ENCODE measurements around the gene ZNF837.

The ZNF837 gene

DNA sequence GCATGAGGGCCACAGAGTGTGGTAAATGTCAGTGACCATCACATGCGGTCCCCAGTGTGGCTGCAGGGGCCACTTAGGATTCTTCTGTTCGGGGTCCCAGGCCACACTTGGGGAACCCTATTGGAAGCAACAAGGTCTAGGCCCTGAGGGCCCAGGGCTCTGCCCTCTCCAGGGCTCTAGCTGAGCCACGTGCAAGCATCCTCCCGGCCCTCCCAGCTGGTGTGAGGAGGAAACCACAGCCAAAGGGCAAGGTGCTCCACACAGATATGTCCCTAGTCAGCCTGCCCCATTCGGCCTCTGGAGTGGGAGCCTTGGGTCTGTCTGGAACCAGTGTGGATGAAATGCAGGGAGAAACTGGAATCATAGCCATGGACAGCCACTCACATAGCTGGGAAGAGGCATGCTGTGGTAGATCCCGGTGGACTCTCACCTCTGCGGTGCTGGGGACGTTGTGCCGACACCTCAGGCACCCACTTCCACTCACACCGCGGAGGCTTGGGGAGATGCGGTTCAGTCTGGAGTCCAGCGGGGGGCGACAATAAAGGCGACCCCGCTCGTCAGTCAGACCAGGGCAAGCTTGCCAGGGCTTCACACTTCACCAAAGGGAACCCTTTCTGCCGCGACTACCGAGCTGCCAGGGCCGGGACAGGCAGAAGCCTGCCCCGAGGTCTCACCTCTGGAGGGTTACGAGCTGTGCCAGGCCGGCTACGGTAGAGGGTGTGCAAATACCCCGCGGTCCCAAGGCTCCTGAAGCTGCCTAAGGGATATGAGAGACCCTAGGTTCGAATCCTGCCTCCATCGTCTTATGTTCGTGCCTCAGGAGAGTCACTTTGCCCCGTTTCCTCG, 14.0 kb downstream of the ZNF837 start:
- no peak overlapping the region for H3K4me3 Mint-ChIP-seq
- DNase-seq (no peak), ATAC-seq (no peak)
- H3K27ac Mint-ChIP-seq = no peak overlapping the region
- H3K27me3 Mint-ChIP-seq = no peaks in the 10 kb centered on the region
- H3K4me1 Mint-ChIP-seq = peaks cover 9% of the 10 kb centered on the region
- no peaks in the 10 kb centered on the region for H3K9me3 Mint-ChIP-seq
- peaks cover 3% of the 10 kb centered on the region for H3K36me3 Mint-ChIP-seq (ENCODE audit: low read depth)

DNA sequence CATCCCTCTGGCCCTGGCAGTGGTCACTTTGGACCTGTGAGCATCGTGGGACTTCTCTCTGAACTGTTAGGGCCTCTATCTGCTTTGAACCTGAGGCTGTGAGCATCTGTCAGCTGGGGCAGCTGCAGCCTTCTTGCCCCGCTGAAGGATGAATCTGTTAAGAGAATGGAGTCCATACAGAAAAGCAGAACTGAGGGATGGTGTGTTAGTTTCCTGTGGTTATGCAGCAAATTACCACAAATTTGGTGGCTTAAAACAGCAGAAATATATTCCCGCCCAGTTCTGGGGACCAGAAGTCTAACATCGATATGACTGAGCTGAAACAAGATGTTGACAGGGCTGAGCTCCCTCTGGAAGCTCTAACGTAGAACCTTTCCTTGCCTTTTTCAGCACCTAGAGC, 16.7 kb downstream of the ZNF837 start:
- peaks cover 18% of the 10 kb centered on the region for H3K4me1 Mint-ChIP-seq
- no peaks in the 10 kb centered on the region for H3K27me3 Mint-ChIP-seq
- peak overlapping the region; percentile 32 for H3K4me3 Mint-ChIP-seq
- DNase-seq (no peak), ATAC-seq (no peak)
- no peaks in the 10 kb centered on the region for H3K9me3 Mint-ChIP-seq
- peaks cover 3% of the 10 kb centered on the region for H3K36me3 Mint-ChIP-seq (ENCODE audit: low read depth)
- no peak overlapping the region for H3K27ac Mint-ChIP-seq

DNA sequence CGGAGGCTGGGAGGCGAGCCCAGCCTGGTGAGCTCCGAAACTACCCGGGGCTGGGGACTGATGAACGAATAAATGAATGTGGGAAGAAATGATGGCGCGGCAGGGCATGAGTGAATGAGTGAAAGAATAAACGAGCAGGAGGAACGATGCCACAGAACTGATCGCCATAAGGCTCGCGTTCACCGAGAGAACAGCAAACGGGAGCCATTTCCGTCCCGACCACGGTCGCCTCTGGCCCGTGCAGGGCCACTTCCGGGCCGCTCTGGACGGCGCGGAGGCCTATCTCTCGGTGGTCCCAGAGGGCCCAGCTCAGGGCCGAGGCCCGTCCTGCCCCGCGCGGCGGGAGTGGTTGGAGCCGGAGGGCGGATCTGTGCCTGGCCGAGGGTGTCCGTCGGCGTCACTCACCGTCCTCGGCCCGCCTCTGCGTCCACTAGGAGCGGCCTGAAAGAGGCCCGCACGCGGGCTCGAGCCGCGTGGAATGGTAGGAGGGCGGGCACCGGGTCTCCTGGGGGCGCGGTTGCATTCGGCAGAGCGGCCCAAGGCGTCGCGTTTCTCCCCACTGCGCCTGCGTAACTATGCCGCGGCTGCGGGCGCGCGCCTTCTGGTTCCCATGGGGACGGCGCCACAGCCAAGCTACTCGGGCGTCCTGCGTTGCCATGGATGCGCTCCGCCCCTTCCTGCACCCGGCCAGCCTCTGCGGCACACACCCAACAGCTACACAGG, 18.4 kb downstream of the ZNF837 start, which contains the start of gene ZNF497:
Gene ZNF497 (minus strand): TSS at position 480 of the 723 bp plus-strand sequence. CDS start 5,116 bp downstream, outside the sequence.
- ATAC-seq (peak; percentile 94), DNase-seq (peak; percentile 98)
- H3K36me3 Mint-ChIP-seq (ENCODE audit: low read depth) = peaks cover 3% of the 10 kb centered on the region
- no peaks in the 10 kb centered on the region for H3K9me3 Mint-ChIP-seq
- H3K27me3 Mint-ChIP-seq = no peaks in the 10 kb centered on the region
- H3K4me1 Mint-ChIP-seq = peaks cover 18% of the 10 kb centered on the region
- H3K27ac Mint-ChIP-seq = peak within 1 kb of the TSS; percentile 99
- H3K4me3 Mint-ChIP-seq = peak within 1 kb of the TSS; percentile 97

DNA sequence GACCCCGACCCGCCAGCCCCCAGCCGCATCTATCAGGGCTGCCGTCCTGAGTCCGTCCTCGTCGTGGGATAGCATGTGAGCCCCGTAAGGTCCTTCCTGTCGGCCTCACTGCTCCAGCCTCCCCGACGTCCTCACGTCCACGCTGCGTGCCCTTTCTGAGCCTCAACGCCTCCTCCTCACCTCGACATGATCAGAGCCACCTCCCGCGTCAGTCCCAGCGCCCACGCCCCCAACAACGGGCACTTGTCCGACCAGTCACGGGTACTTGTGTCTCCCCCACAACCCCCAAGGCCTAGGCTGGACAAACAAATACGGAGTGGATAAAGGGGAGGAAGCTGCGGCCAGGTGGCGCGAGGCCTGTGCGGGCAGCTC, 18.9 kb downstream of the ZNF837 start:
- H3K27ac Mint-ChIP-seq = peak overlapping the region; percentile 99
- DNase-seq = peak; percentile 73
- H3K4me1 Mint-ChIP-seq = peaks cover 20% of the 10 kb centered on the region
- peaks cover 2% of the 10 kb centered on the region for H3K36me3 Mint-ChIP-seq (ENCODE audit: low read depth)
- H3K4me3 Mint-ChIP-seq = peak overlapping the region; percentile 97
- H3K9me3 Mint-ChIP-seq = no peaks in the 10 kb centered on the region
- peak; percentile 41 for ATAC-seq
- H3K27me3 Mint-ChIP-seq = no peaks in the 10 kb centered on the region

DNA sequence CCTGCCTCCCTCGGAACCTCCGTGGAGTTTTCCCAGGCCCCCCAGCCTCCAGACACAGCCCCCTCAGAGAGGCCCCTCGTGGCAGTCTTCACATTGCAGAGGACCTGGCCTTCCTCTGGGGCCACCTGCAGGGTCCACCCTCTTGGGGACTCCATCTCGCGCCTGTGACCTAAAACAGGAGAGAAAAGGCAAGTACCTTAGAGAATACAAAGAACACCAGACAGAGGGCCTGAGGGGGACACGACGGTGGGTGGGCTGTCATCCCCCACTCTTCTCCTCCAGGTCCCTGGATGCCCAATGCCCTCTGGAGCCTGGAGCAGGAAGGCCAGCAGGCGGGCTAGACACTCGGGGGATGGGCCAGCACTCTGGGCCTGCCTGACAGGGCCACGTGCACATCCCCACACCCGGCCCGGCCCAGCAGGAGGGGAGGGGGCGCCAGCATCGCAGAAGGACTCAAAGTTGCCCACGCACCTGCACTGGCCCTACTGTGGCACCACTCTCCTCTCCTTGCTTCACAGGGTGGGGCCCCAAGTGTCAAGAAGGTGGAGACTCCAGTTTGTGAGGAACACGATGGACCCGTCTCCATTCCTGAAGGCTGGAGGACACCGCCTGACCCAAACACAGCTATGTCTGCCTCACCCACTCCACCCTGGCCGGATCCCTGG, 23.2 kb downstream of the ZNF837 start:
- DNase-seq (no peak), ATAC-seq (no peak)
- Mint-ChIP-seq H3K36me3 (ENCODE audit: low read depth) (peaks cover 2% of the 10 kb centered on the region), H3K4me3 (no peak overlapping the region), H3K27ac (no peak overlapping the region), H3K9me3 (no peaks in the 10 kb centered on the region), H3K4me1 (peaks cover 23% of the 10 kb centered on the region), H3K27me3 (no peaks in the 10 kb centered on the region)

DNA sequence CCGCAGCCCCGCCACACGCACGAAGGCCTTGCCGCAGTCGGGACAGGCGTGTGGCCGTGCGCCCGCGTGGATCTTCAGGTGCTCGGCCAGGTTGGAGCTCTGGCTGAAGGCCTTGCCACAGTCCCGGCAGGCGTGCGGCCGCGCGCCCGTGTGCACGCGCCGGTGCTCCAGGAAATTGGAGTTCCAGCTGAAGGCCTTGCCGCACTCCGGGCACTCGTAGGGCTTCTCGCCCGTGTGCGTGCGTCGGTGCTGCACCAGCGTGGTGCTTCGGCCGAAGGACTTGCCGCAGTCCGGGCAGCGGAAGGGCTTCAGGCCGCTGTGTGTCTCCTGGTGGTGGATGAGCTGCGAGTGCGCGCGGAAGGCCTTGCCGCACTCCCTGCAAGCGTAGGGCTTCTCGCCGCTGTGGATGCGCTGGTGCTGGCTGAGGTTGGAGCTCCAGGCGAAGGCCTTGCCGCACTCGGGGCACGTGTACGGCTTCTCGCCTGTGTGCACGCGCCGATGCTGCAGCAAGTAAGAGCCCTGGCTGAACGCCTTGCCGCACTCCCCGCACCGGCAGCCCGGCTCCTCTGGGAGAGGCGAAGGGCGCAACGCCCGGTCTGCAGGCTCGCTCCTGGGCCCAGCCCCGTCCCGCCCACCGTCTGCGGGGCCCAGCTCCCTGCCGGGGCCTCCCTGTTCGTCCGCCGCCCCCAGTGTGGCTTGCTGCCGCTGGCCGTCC, 23.9 kb downstream of the ZNF837 start:
- ATAC-seq = no peak
- H3K9me3 Mint-ChIP-seq = no peaks in the 10 kb centered on the region

DNA sequence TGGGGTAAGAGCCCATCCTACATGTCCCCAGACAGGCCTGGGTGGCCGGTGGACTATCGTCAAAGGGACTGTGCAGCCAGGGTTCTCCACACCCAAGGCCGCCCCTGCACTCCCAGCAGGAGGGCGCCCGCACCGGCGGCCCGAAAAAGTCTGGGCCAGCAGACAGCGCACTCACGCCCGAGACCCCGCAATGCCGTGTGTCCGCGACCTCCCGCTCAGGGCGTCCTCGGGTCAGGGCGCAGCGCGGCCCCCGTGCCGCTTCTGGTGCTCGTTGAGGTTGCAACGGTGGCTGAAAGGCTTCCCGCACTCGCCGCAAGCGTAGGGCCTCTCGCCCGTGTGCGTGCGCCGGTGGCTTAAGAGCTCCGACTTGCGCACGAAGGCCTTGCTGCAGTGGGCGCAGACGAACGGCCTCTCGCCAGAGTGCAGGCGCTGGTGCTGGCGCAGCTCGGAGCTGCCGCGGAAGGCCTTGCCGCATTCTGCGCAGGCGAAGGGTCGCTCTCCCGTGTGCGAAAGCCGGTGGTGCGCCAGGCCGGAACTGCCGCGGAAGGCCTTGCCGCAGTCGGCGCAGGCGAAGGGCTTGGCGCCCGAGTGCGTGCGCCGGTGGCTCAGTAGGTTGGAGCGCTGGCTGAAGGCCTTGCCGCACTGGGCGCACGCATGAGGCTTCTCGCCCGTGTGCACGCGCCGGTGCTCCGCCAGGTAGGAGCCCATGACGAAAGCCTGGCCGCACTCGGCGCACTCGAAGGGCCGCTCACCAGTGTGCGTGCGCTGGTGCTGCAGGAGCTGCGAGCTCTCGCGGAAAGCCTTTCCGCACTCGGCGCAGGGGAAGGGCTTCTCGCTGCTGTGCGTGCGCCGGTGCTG, 24.7 kb downstream of the ZNF837 start:
- DNase-seq = peak; percentile 32
- peaks cover 4% of the 10 kb centered on the region for H3K36me3 Mint-ChIP-seq (ENCODE audit: low read depth)
- H3K9me3 Mint-ChIP-seq = no peaks in the 10 kb centered on the region
- H3K27ac Mint-ChIP-seq = no peak overlapping the region
- H3K4me3 Mint-ChIP-seq = no peak overlapping the region
- peak; percentile 45 for ATAC-seq
- H3K27me3 Mint-ChIP-seq = no peaks in the 10 kb centered on the region
- peaks cover 12% of the 10 kb centered on the region for H3K4me1 Mint-ChIP-seq

More for the DNA sequence above, 23.9 kb downstream of the ZNF837 start:
- Mint-ChIP-seq H3K27me3 (no peaks in the 10 kb centered on the region), H3K36me3 (ENCODE audit: low read depth) (peaks cover 4% of the 10 kb centered on the region), H3K4me1 (peaks cover 20% of the 10 kb centered on the region), H3K4me3 (no peak overlapping the region), H3K27ac (no peak overlapping the region)
- DNase-seq = no peak

DNA sequence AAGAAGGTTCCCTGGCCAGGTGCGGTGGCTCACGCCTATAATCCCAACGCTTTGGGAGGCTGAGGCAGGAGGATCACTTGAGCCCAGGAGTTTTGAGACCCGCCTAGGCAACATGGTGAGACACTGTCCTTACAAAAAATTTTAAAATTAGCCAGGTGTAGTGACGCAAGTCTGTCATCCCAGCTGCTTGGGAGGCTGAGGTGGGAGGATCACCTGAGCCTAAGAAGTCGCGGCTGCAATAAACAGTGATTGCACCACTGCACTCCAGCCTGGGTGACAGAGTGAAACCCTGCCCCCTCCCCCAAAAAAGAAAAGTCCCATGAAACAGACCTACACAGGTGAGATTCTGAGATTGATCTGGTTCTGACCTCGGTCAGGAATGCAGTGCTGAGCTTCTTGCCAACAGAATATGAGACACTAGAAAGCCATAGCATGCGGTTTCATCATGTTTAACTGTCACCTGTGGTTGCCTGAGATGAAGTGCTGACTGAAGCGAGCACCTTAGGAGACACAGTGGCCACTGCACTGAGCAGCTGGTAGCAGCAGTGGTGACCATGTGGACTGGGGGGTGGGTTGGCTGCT, 25.5 kb downstream of the ZNF837 start:
- ATAC-seq (no peak), DNase-seq (no peak)
- Mint-ChIP-seq H3K27me3 (no peaks in the 10 kb centered on the region), H3K27ac (no peak overlapping the region), H3K9me3 (no peaks in the 10 kb centered on the region), H3K4me1 (peaks cover 12% of the 10 kb centered on the region), H3K4me3 (no peak overlapping the region), H3K36me3 (ENCODE audit: low read depth) (peaks cover 7% of the 10 kb centered on the region)

DNA sequence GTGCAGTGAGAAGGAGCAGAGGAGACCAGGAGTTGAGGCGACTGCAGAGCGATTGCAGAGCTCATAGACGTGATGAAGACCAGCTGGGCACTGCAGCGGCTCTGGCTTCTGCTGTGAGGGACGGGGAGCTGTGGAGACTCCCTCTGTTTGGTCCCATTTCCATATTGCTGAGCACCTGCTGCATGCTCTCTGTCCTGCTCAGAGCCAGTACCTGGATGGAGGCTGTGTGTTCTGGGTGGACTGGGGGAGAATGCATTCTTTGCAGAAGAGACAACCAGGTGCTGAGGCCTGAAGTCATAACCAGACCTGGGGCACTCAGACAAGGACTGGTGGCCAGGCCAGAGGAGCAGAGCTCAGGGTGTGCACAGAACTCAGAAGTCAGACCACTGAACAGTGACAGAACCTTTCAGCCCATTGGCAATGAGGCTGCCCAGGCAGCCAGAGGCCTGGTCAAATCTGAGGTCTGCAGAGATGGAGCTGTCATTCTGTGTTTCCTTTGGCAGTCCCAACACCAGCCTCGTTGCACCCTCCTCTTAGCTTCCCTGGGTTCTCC, 26.3 kb downstream of the ZNF837 start:
- ATAC-seq (no peak), DNase-seq (no peak)
- Mint-ChIP-seq H3K9me3 (no peaks in the 10 kb centered on the region), H3K27ac (no peak overlapping the region), H3K27me3 (no peaks in the 10 kb centered on the region), H3K4me3 (no peak overlapping the region), H3K36me3 (ENCODE audit: low read depth) (peaks cover 10% of the 10 kb centered on the region), H3K4me1 (peaks cover 14% of the 10 kb centered on the region)

DNA sequence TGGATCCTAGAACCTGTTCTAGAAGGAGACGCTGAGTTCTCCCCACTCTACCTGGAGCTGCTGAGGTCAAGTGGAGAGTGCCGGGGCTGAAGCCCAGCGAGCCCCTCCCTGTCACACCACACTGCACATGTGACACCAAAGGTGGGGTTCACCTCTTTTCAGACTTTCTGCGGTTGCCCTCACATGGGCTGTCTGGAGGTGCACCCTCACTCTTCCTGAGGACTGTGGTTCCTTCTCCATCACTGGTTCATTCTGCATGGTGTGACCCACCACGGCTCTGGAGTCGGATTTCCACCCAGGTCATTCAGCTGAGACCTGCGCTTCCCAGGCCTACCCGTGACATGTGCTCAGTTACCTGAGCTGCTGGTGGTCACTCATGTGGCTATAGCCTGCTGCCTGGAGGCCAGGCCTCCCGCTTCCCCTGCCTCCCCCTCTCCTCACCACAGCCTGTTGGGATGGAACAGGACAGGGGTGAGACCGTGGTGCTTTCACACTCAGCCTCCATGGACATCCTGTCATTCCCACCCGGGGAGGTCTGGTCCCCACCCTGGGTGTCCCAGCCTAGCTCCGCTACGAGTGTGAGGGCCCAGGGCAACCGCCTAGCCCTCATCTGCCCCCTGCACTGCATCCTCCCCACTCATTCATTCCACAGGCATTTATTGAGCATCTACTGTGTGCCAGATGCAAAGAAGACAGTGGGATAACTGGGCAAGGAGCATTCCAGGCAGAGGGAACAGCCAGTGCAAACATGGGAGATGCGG, 26.9 kb downstream of the ZNF837 start:
- no peak overlapping the region for H3K27ac Mint-ChIP-seq
- H3K4me1 Mint-ChIP-seq = peaks cover 17% of the 10 kb centered on the region
- ATAC-seq (no peak), DNase-seq (no peak)
- H3K36me3 Mint-ChIP-seq (ENCODE audit: low read depth) = peaks cover 12% of the 10 kb centered on the region
- H3K9me3 Mint-ChIP-seq = no peaks in the 10 kb centered on the region
- H3K27me3 Mint-ChIP-seq = no peaks in the 10 kb centered on the region
- H3K4me3 Mint-ChIP-seq = no peak overlapping the region

DNA sequence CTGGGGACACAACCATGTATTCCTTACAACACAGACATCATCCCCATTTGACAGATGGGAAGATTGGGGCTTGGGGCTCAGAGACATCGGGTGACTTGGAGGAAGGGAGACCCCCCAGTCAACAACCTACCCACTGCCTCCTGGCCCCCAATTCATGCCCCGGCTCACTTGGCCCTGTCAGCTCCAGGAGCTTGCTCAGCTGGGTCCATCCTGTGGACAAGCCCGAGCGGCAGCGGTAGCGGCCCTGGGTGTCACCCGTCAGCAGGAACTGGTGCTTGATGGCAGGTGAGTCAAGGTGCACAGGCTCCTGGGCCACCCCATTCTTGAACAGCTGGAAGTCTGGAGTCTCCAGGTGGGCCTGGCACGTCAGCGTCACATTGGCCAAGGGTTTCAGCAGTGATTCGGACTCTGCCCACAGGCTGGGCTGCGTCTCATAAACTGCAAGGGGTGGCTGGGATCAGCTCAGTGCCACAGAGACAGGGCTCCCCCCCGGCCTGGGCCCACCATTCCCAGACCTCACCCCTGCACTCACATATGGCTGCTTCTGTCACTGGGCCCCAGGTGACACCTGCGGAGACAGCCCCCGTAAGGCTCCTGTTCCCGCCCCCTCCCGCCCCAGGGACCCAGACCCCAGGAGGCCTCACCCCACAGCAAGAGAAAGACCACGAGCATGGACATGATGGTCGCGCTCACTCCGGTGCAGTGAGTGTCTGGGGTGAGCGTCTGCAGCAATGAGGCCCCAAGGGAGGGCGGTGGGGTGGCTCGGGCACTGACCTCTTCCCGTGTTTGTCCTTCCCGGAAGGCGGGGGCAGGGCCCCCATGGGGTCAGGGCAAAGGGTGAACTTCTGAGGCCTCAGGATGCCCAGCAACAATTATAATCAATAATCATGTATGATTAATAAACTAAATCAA, 27.8 kb downstream of the ZNF837 start, which contains the start of gene A1BG:
Gene A1BG (minus strand): TSS at position 733 of the 912 bp plus-strand sequence. CDS start 55 bp downstream, at position 678.
- Mint-ChIP-seq H3K36me3 (ENCODE audit: low read depth) (peaks cover 12% of the 10 kb centered on the region), H3K27me3 (no peaks in the 10 kb centered on the region), H3K4me1 (peaks cover 25% of the 10 kb centered on the region), H3K4me3 (no peak within 1 kb of the TSS), H3K27ac (no peak within 1 kb of the TSS), H3K9me3 (no peaks in the 10 kb centered on the region)
- ATAC-seq = no peak
- DNase-seq = no peak
